OCI-LY7 (cell line): ENCODE results near the gene SNN. TPM values are rescaled to one million over a fixed set of nuclear protein-coding genes. Genes with fewer than 3 reads are reported as not detected.

Source experiments
- BruUV-seq: library from RNA; stranded (reverse); fragments of 400-500 nt; replicated peaks from 2 replicates; lab custom pipeline; 2021; lab: Mats Ljungman, UMichigan
- CTCF ChIA-PET: fragments of 300-600 bp; sonication (Branson Sonifier 250); formaldehyde crosslinking; loops from one replicate; lab custom pipeline; 2022; ENCODE audit warnings: antibody characterized with exemption; ENCODE audit not compliant: unreplicated experiment; lab: Charles Lee
- POLR2A ChIA-PET: fragments of 300-600 bp; sonication (Branson Sonifier 250); formaldehyde crosslinking; loops from one replicate; lab custom pipeline; 2022; ENCODE audit warnings: antibody characterized with exemption; lab: Charles Lee
- DNase-seq: peaks from one replicate; pipeline ENCODE4 v3.0.0-alpha.2; 2015; ENCODE audit warnings: low spot score
- H2AFZ ChIP-seq: fragments of 200-600 bp; sonication (generic), shearing (Covaris generic); 2 replicates; pipeline ENCODE4 v1.6.1; 2014; ENCODE audit warnings: mild to moderate bottlenecking, antibody characterized with exemption, low read length, moderate library complexity
- H3K27ac ChIP-seq: fragments of 200-600 bp; sonication (generic); 2 replicates; pipeline ENCODE4 v1.5.1; 2014; ENCODE audit warnings: mixed run types, low read depth, mild to moderate bottlenecking, moderate library complexity, low read length, inconsistent platforms; ENCODE audit not compliant: poor library complexity, severe bottlenecking
- H3K36me3 ChIP-seq: fragments of 200-600 bp; sonication (generic); 2 replicates; pipeline ENCODE4 v1.6.1; 2014; ENCODE audit warnings: mild to moderate bottlenecking, antibody characterized with exemption, low read length, moderate library complexity, mixed read lengths; ENCODE audit not compliant: insufficient read depth
- H3K4me1 ChIP-seq: fragments of 200-600 bp; sonication (generic); 2 replicates; pipeline ENCODE4 v1.5.1; 2014; ENCODE audit warnings: mild to moderate bottlenecking, low read length; ENCODE audit not compliant: insufficient read depth, poor library complexity, severe bottlenecking
- H3K4me2 ChIP-seq: fragments of 200-600 bp; sonication (generic); 2 replicates; pipeline ENCODE4 v1.6.1; 2014; ENCODE audit warnings: mild to moderate bottlenecking, low read length
- H3K4me3 ChIP-seq: fragments of 200-600 bp; sonication (generic); 2 replicates; pipeline ENCODE4 v1.5.1; 2014; ENCODE audit warnings: mild to moderate bottlenecking, low read depth, low read length; ENCODE audit not compliant: poor library complexity, severe bottlenecking
- H3K79me2 ChIP-seq: fragments of 200-600 bp; sonication (generic); 2 replicates; pipeline ENCODE4 v1.6.1; 2016; ENCODE audit warnings: low read depth, mild to moderate bottlenecking, low read length, moderate library complexity, mixed read lengths; ENCODE audit not compliant: insufficient read depth
- H3K9me2 ChIP-seq: fragments of 200-600 bp; sonication (generic); 2 replicates; pipeline ENCODE4 v1.6.1; 2016; ENCODE audit warnings: mild to moderate bottlenecking, low read length, mixed read lengths; ENCODE audit not compliant: insufficient read depth
- H3K9me3 ChIP-seq: fragments of 200-600 bp; sonication (generic); 2 replicates; pipeline ENCODE4 v1.6.1; 2014; ENCODE audit warnings: mild to moderate bottlenecking, mixed run types, low read length, mixed read lengths
- H4K20me1 ChIP-seq: fragments of 200-600 bp; sonication (generic); 2 replicates; pipeline ENCODE4 v1.6.1; 2014; ENCODE audit warnings: mild to moderate bottlenecking, antibody characterized with exemption, low read length, moderate library complexity, mixed read lengths; ENCODE audit not compliant: insufficient read depth
- EZH2phosphoT487 ChIP-seq: fragments of 200-600 bp; sonication (generic); IDR thresholded peaks from 2 replicates; pipeline ENCODE4 v1.6.1; 2018; ENCODE audit warnings: low read depth, borderline replicate concordance, mild to moderate bottlenecking, mixed run types, antibody characterized with exemption, low read length, moderate library complexity, mixed read lengths
- intact Hi-C: fragments of 100-400 bp; cut with micrococcal nuclease; formaldehyde crosslinking; loops from one replicate; pipeline ENCODE4 v1.10.0; 2022; ENCODE audit not compliant: unreplicated experiment
- total RNA-seq, 2 experiments: library from RNA; depleted of rRNA in 1 of 2; stranded (reverse); fragments of >200 nt in 1 of 2; shearing (Covaris generic) in 1 of 2; gene quantifications; 2 replicates each; pipeline ENCODE4 v1.2.3, GENCODE V29; 2014 to 2022
- TF ChIP-seq, protein P1 (sequence below): fragments of 200-600 bp; sonication (generic); conservative IDR thresholded peaks from 2 replicates; pipeline ENCODE4 v1.5.1; 2014; ENCODE audit warnings: mild to moderate bottlenecking, antibody characterized with exemption, low read length, moderate library complexity, mixed read lengths

The SNN gene
- total RNA-seq, 2 experiments from 2014 or later = 27.8 to 31.8 TPM

DNA sequence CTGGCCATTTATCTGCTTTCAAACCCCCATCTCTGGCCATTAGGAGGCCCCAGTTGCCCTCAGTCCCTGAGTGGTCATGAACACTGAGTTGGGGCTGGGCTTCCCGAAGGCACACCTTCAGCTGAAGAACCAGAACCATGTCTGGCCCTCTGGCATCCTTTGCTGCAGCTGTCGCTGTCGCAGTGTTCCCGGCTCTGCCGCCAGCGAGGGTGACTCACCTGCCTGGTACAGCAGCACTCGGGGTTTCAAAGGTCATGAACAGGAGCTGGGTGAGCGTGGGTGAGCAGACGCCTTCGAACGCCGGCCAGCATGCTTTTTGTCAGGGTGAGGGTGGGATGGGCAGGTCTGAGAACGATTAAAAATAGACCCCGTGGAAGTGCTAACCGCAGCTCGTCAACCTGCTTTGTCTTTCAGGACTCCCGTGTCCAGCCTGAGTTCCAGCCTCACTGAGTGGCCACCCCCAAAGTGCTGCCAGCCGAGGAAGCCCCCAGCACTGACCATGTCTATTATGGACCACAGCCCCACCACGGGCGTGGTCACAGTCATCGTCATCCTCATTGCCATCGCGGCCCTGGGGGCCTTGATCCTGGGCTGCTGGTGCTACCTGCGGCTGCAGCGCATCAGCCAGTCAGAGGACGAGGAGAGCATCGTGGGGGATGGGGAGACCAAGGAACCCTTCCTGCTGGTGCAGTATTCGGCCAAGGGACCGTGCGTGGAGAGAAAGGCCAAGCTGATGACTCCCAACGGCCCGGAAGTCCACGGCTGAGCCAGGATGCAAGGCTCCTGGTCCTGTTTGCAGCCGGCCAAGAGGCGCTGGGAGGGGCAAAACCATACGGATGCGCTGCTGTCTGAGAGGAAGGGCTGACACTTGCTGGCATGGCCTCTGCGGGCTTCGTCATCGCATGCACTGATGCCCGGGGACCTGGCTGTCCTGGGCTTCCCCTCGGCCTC lies 7.6 kb downstream of the SNN start:
- Histone ChIP-seq H3K9me2 (no peaks in the 10 kb centered on the region), H3K4me1 (peaks cover 99% of the 10 kb centered on the region), H3K4me2 (peak overlapping the region; percentile 80), H2AFZ (no peak overlapping the region), H3K9me3 (no peaks in the 10 kb centered on the region), H3K79me2 (peaks cover 56% of the 10 kb centered on the region), H3K36me3 (peaks cover 58% of the 10 kb centered on the region), H3K27ac (peak overlapping the region; percentile 98), H4K20me1 (peaks cover 2% of the 10 kb centered on the region; the same call in 1 of the 2 replicates), H3K4me3 (no peak overlapping the region)
- CTCF ChIA-PET = interaction anchor here (0.6 kb wide), 1 partner anchor 36 kb away, joined by 3 read pairs; no protein-coding TSS in a partner anchor
- no peak for DNase-seq
- no TSS peak for BruUV-seq
- TF ChIP-seq EZH2phosphoT487 = no peak
- TF ChIP-seq, protein P1, sequence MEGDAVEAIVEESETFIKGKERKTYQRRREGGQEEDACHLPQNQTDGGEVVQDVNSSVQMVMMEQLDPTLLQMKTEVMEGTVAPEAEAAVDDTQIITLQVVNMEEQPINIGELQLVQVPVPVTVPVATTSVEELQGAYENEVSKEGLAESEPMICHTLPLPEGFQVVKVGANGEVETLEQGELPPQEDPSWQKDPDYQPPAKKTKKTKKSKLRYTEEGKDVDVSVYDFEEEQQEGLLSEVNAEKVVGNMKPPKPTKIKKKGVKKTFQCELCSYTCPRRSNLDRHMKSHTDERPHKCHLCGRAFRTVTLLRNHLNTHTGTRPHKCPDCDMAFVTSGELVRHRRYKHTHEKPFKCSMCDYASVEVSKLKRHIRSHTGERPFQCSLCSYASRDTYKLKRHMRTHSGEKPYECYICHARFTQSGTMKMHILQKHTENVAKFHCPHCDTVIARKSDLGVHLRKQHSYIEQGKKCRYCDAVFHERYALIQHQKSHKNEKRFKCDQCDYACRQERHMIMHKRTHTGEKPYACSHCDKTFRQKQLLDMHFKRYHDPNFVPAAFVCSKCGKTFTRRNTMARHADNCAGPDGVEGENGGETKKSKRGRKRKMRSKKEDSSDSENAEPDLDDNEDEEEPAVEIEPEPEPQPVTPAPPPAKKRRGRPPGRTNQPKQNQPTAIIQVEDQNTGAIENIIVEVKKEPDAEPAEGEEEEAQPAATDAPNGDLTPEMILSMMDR = no peak
- intact Hi-C loops = no loop called here
- POLR2A ChIA-PET = interaction anchor here (1.1 kb wide), 1 partner anchor 58 kb away, joined by 3 read pairs; no protein-coding TSS in a partner anchor

DNA sequence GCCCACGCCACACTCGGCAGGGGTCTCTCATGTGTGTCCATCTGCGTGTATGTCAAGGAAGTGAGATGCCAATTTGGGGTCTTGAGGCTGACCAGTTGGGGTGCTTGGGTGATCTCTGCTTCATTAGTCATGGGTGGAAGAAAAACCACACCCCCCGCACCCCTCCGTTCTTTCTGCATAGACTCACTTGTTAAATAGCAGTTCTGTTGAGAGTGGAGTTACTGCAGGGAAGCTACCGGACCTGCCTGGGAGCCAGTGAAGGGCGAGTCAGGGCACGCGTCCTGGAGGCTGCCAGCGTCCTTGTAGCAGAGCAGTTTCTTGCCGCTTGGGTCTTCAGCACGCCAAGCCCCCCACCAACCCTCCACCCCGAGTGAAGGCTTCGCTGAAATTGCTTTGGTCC lies 8.5 kb downstream of the SNN start:
- ChIA-PET POLR2A (interaction anchor here (1.1 kb wide), 3 partner anchors 9 to 37 kb away, joined by 3 to 7 read pairs (median 3); no protein-coding TSS in a partner anchor), CTCF (no interaction called here)
- intact Hi-C loops = loop anchor here (1.0 kb wide), 1 partner anchor 280 kb away; no protein-coding TSS in a partner anchor
- TF ChIP-seq, protein P1 = no peak
- TF ChIP-seq EZH2phosphoT487 = no peak
- peaks cover 99% of the 10 kb centered on the region for H3K4me1 ChIP-seq
- no peak for DNase-seq
- peaks cover 47% of the 10 kb centered on the region for H3K79me2 ChIP-seq
- H4K20me1 ChIP-seq = no peaks in the 10 kb centered on the region
- H3K9me3 ChIP-seq = no peaks in the 10 kb centered on the region
- no peak overlapping the region for H2AFZ ChIP-seq
- H3K9me2 ChIP-seq = no peaks in the 10 kb centered on the region
- H3K4me2 ChIP-seq = peak overlapping the region; percentile 80
- peak overlapping the region; percentile 42 for H3K4me3 ChIP-seq
- peak overlapping the region; percentile 98 for H3K27ac ChIP-seq
- peaks cover 54% of the 10 kb centered on the region for H3K36me3 ChIP-seq
- BruUV-seq = no TSS peak
